GM23338 (cell line): ENCODE results near the gene GRIK2. TPM values are rescaled to one million over a fixed set of nuclear protein-coding genes. Genes with fewer than 3 reads are reported as not detected.

Source experiments
- ATAC-seq: fragments of 200-7000 bp; cut with Tn5 transposase; 3 replicates; pipeline ENCODE4 v1.9.1; 2020
- DNase-seq: peaks from one replicate; pipeline ENCODE4 v3.0.0-alpha.2; 2015; ENCODE audit warnings: low spot score
- H2AFZ ChIP-seq: fragments of 200-600 bp; sonication (generic); 2 replicates; pipeline ENCODE4 v1.8.0; 2016; ENCODE audit warnings: antibody characterized with exemption, mild to moderate bottlenecking, moderate library complexity
- H3F3A ChIP-seq: fragments of 200-600 bp; sonication (generic); replicated peaks from 2 replicates; pipeline ENCODE4 v1.8.0; 2017; ENCODE audit warnings: antibody characterized with exemption, mixed run types, low read depth
- H3K27ac ChIP-seq: fragments of 200-600 bp; sonication (generic); 2 replicates; pipeline ENCODE4 v1.6.1; 2016; ENCODE audit warnings: low read depth
- H3K27me3 ChIP-seq: fragments of 200-600 bp; sonication (generic); 2 replicates; pipeline ENCODE4 v1.8.0; 2016; ENCODE audit warnings: mild to moderate bottlenecking, mixed run types, moderate library complexity; ENCODE audit not compliant: insufficient read depth
- H3K36me3 ChIP-seq: fragments of 200-600 bp; sonication (generic); 2 replicates; pipeline ENCODE4 v1.8.0; 2016; ENCODE audit warnings: mild to moderate bottlenecking; ENCODE audit not compliant: insufficient read depth
- H3K4me1 ChIP-seq: fragments of 200-600 bp; sonication (generic); 2 replicates; pipeline ENCODE4 v1.8.0; 2016; ENCODE audit warnings: mild to moderate bottlenecking, moderate library complexity; ENCODE audit not compliant: insufficient read depth
- H3K4me2 ChIP-seq: fragments of 200-600 bp; sonication (generic); 2 replicates; pipeline ENCODE4 v1.7.1; 2017; ENCODE audit warnings: mixed run types
- H3K4me3 ChIP-seq: fragments of 200-600 bp; sonication (generic); 2 replicates; pipeline ENCODE4 v1.6.1; 2016; ENCODE audit warnings: mixed run types
- H3K79me2 ChIP-seq: fragments of 200-600 bp; sonication (generic); replicated peaks from 2 replicates; pipeline ENCODE4 v1.8.0; 2017; ENCODE audit warnings: mild to moderate bottlenecking; ENCODE audit not compliant: insufficient read depth
- H3K9me2 ChIP-seq: fragments of 200-600 bp; sonication (generic); 2 replicates; pipeline ENCODE4 v1.8.0; 2017; ENCODE audit not compliant: insufficient read depth
- H4K20me1 ChIP-seq: fragments of 200-600 bp; sonication (generic); replicated peaks from 2 replicates; pipeline ENCODE4 v1.8.0; 2017; ENCODE audit warnings: mild to moderate bottlenecking; ENCODE audit not compliant: insufficient read depth
- H3K27ac Mint-ChIP-seq: 2 replicates; pipeline ENCODE4 v1.8.0; 2020; ENCODE audit warnings: inconsistent platforms, mild to moderate bottlenecking, moderate library complexity, mixed read lengths
- H3K27me3 Mint-ChIP-seq: 3 replicates; pipeline ENCODE4 v1.8.0; 2022; ENCODE audit warnings: low read depth, mild to moderate bottlenecking, moderate library complexity, mixed read lengths, inconsistent platforms; ENCODE audit not compliant: insufficient read depth, poor library complexity
- H3K36me3 Mint-ChIP-seq: 3 replicates; pipeline ENCODE4 v1.8.0; 2021; ENCODE audit warnings: low read depth, mild to moderate bottlenecking, inconsistent platforms, moderate library complexity, mixed read lengths
- H3K4me1 Mint-ChIP-seq: 3 replicates; pipeline ENCODE4 v1.8.0; 2020; ENCODE audit warnings: mild to moderate bottlenecking, inconsistent platforms, mixed read lengths
- H3K4me3 Mint-ChIP-seq: 3 replicates; pipeline ENCODE4 v1.8.0; 2021; ENCODE audit warnings: moderate library complexity, mild to moderate bottlenecking, inconsistent platforms, mixed read lengths
- H3K9me3 Mint-ChIP-seq: 3 replicates; pipeline ENCODE4 v1.8.0; 2020; ENCODE audit warnings: moderate library complexity, mild to moderate bottlenecking, inconsistent platforms, mixed read lengths
- CREB1 ChIP-seq: fragments of 250-450 bp; sonication (Bioruptor Pico); IDR thresholded peaks from 2 replicates; pipeline ENCODE4 v1.5.0; 2020; ENCODE audit warnings: low read depth, mild to moderate bottlenecking, moderate library complexity
- CTCF ChIP-seq, 2 experiments: fragments of 200-600 bp in 1 of 2; sonication (generic) in 1 of 2; conservative IDR thresholded peaks; 2 replicates each; pipeline versions ENCODE4 v1.5.1 to v1.6.1; 2016 to 2017; ENCODE audit warnings: antibody characterized with exemption in 2 of 2, low read depth in 2 of 2, mild to moderate bottlenecking in 2 of 2, moderate library complexity in 1 of 2
- JUNB ChIP-seq: IDR thresholded peaks from one replicate; pipeline ENCODE4 v1.6.1; 2016; ENCODE audit warnings: antibody characterized with exemption; ENCODE audit not compliant: unreplicated experiment
- ZNF462 ChIP-seq: fragments of 250-450 bp; sonication (Bioruptor Pico); IDR thresholded peaks from 2 replicates; pipeline ENCODE4 v1.5.0; 2020; ENCODE audit warnings: mild to moderate bottlenecking, moderate library complexity
- polyA plus RNA-seq: library from polyadenylated mRNA; unstranded; fragments of >200 nt; fragmentation: Nextera tagmentation; extraction: Ambion mirVana; gene quantifications from 2 replicates; pipeline ENCODE4 v1.2.1, GENCODE V29; 2016
- total RNA-seq: library from RNA; depleted of rRNA; stranded (reverse); fragments of >200 nt; shearing (Covaris generic); gene quantifications from 2 replicates; pipeline ENCODE4 v1.2.3, GENCODE V29; 2014
- TF ChIP-seq, protein P1 (sequence below): IDR thresholded peaks from one replicate; pipeline ENCODE4 v1.6.1; 2018; ENCODE audit warnings: antibody characterized with exemption; ENCODE audit not compliant: unreplicated experiment

GRIK2 gene
- total and polyA plus RNA-seq, 2 experiments from 2014 or later: 0.73 to 3.0 TPM

GRCh38 chr6:101395345-101395744 lies 1.8 kb downstream of the GRIK2 start:
- Histone ChIP-seq H3F3A (no peaks in the 10 kb centered on the region), H3K27me3 (peaks cover 86% of the 10 kb centered on the region), H2AFZ (no peak overlapping the region), H3K4me3 (no peak overlapping the region), H3K9me2 (no peaks in the 10 kb centered on the region), H3K4me1 (peaks cover 16% of the 10 kb centered on the region; the same call in 1 of the 2 replicates), H3K79me2 (no peaks in the 10 kb centered on the region), H3K27ac (no peak overlapping the region), H3K4me2 (no peak overlapping the region), H4K20me1 (no peaks in the 10 kb centered on the region), H3K36me3 (no peaks in the 10 kb centered on the region)
- Mint-ChIP-seq H3K4me1 (peaks cover 26% of the 10 kb centered on the region), H3K36me3 (no peaks in the 10 kb centered on the region), H3K27me3 (peaks cover 65% of the 10 kb centered on the region), H3K4me3 (no peak overlapping the region), H3K9me3 (no peaks in the 10 kb centered on the region), H3K27ac (no peak overlapping the region)
- ATAC-seq (no peak), DNase-seq (no peak)
- TF ChIP-seq JUNB (no peak), CTCF (conservative IDR thresholded peaks at IDR 0.05; ENCODE audit: low read depth in 2 of 2) (0 out of 4 replicates have a peak, but pooled peaks of 1 of the 2 experiments have one; percentile 15)

DNA sequence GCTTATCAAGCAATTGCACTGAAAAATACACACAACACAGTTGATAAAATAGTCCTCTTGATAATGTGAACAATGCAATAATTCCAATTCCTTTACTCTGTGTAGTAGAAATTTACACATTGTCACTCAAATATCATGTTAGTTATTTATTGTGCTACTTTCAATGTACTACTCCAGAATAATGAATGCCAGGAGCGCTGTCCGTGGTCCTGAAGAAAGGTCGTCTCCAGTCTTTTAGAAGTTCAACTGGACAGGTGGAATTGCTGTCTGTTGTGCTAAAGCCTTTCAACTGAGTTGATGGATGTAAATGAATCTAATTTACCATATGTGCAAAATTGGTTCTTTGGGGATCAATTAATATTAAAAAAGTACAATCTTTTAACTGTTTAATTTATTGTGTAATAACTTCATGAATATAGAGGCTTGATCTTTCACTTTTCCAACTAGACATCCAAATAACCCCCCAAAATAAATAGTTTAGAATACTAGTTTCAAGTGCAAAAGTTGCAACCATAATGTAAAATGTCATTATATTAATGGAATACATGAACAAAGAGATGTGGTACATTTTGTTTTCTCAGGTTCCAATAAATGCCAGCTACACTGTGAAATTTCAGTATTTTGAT lies 3.2 kb downstream of the GRIK2 start:
- H3K27me3 Mint-ChIP-seq: peaks cover 71% of the 10 kb centered on the region
- H3K4me1 Mint-ChIP-seq: peaks cover 35% of the 10 kb centered on the region
- no peaks in the 10 kb centered on the region for H3F3A ChIP-seq
- DNase-seq: peak; percentile 83
- H3K36me3 ChIP-seq: no peaks in the 10 kb centered on the region
- no peaks in the 10 kb centered on the region for H3K79me2 ChIP-seq
- peaks cover 86% of the 10 kb centered on the region for H3K27me3 ChIP-seq
- H3K4me2 ChIP-seq: no peak overlapping the region
- no peaks in the 10 kb centered on the region for H3K9me2 ChIP-seq
- no peak for TF ChIP-seq ZNF462 (CRISPR knock-in tag)
- no peak for TF ChIP-seq CTCF (conservative IDR thresholded peaks at IDR 0.05; ENCODE audit: low read depth in 2 of 2)
- TF ChIP-seq, protein P1, sequence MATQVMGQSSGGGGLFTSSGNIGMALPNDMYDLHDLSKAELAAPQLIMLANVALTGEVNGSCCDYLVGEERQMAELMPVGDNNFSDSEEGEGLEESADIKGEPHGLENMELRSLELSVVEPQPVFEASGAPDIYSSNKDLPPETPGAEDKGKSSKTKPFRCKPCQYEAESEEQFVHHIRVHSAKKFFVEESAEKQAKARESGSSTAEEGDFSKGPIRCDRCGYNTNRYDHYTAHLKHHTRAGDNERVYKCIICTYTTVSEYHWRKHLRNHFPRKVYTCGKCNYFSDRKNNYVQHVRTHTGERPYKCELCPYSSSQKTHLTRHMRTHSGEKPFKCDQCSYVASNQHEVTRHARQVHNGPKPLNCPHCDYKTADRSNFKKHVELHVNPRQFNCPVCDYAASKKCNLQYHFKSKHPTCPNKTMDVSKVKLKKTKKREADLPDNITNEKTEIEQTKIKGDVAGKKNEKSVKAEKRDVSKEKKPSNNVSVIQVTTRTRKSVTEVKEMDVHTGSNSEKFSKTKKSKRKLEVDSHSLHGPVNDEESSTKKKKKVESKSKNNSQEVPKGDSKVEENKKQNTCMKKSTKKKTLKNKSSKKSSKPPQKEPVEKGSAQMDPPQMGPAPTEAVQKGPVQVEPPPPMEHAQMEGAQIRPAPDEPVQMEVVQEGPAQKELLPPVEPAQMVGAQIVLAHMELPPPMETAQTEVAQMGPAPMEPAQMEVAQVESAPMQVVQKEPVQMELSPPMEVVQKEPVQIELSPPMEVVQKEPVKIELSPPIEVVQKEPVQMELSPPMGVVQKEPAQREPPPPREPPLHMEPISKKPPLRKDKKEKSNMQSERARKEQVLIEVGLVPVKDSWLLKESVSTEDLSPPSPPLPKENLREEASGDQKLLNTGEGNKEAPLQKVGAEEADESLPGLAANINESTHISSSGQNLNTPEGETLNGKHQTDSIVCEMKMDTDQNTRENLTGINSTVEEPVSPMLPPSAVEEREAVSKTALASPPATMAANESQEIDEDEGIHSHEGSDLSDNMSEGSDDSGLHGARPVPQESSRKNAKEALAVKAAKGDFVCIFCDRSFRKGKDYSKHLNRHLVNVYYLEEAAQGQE: peak; percentile 97
- TF ChIP-seq CREB1: no peak
- no peak for TF ChIP-seq JUNB
- H3K9me3 Mint-ChIP-seq: no peaks in the 10 kb centered on the region
- no peak for ATAC-seq
- no peak overlapping the region for H2AFZ ChIP-seq
- no peak overlapping the region for H3K27ac Mint-ChIP-seq
- H3K4me3 Mint-ChIP-seq: no peak overlapping the region
- no peak overlapping the region for H3K27ac ChIP-seq
- H3K36me3 Mint-ChIP-seq: no peaks in the 10 kb centered on the region
- no peaks in the 10 kb centered on the region for H4K20me1 ChIP-seq
- peaks cover 23% of the 10 kb centered on the region for H3K4me1 ChIP-seq
- H3K4me3 ChIP-seq: no peak overlapping the region
